SK-N-SH treated with all-trans-retinoic acid at 6 μM for 48 hours (cell line): ENCODE data around the gene C1orf105.

Experiments
- CREB5 ChIP-seq: fragments of 250-450 bp; sonication (Bioruptor Pico); IDR thresholded peaks from 2 replicates; pipeline ENCODE4 v1.5.1; 2020; ENCODE audit warnings: low read depth, mild to moderate bottlenecking, moderate library complexity
- ESRRG ChIP-seq: fragments of 250-450 bp; sonication (Bioruptor Pico); IDR thresholded peaks from 2 replicates; pipeline ENCODE4 v1.6.1; 2021; ENCODE audit warnings: mild to moderate bottlenecking
- TF ChIP-seq, protein P1 (sequence below): fragments of 250-450 bp; sonication (Bioruptor Pico); IDR thresholded peaks from 2 replicates; pipeline ENCODE4 v1.8.0; 2020; ENCODE audit warnings: mild to moderate bottlenecking, moderate library complexity, borderline replicate concordance

GRCh38 chr1:172401892-172402291 is 18.6 kb upstream of the C1orf105 start:
- no peak for TF ChIP-seq CREB5
- TF ChIP-seq ESRRG = no peak
- TF ChIP-seq, protein P1, sequence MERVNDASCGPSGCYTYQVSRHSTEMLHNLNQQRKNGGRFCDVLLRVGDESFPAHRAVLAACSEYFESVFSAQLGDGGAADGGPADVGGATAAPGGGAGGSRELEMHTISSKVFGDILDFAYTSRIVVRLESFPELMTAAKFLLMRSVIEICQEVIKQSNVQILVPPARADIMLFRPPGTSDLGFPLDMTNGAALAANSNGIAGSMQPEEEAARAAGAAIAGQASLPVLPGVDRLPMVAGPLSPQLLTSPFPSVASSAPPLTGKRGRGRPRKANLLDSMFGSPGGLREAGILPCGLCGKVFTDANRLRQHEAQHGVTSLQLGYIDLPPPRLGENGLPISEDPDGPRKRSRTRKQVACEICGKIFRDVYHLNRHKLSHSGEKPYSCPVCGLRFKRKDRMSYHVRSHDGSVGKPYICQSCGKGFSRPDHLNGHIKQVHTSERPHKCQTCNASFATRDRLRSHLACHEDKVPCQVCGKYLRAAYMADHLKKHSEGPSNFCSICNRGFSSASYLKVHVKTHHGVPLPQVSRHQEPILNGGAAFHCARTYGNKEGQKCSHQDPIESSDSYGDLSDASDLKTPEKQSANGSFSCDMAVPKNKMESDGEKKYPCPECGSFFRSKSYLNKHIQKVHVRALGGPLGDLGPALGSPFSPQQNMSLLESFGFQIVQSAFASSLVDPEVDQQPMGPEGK (CRISPR knock-in tag) = no peak
